GM08714 (cell line): ENCODE data around the gene GREM2.

Experiments
- H3K4me3 ChIP-seq: fragments of 200-500 bp; sonication (Bioruptor generic); 2 replicates; pipeline ENCODE4 v1.5.1; 2014; ENCODE audit warnings: mild to moderate bottlenecking, low read length, inconsistent platforms
- ZNF274 ChIP-seq: IDR thresholded peaks from 2 replicates; pipeline ENCODE4 v1.6.1; 2012; ENCODE audit warnings: mild to moderate bottlenecking, low read depth, low read length

GREM2 gene

DNA sequence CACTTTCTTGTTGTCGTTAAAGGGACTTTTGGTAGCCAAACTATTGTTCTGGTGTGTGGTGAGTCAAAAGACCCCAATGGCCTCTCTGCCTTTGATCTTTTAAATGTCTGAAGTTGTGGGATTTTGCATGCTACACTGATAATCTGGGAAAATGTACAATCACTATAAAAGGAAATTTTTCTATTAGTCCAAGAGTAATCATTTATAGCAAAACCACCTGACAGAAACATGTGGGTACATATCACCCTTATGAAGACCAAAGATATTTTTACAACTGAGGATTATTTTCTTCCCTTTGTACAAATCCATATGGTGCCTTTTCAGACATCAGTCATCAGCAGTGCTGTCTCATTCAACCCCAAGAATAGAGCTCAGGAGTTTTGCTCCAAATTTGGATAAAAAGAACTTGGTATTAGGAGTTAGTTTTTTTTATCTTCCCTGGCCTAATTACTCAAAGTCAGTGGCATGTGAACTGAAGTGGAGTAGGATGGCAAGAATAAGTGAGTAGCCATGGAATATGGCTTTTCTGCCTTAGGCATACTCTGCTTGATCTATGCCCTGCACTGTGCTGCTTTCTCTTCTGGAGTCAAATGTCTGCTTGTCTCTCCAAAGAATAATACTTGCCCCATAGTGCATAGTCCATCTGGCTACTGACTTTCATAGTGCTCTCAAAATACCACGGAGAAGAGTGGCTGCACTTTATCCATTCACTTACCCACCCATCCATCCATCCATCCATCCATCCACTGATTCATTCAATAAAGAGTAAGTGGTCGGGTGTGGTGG lies 13.5 kb downstream of the GREM2 start:
- H3K4me3 ChIP-seq: no peak overlapping the region
- no peak for TF ChIP-seq ZNF274

DNA sequence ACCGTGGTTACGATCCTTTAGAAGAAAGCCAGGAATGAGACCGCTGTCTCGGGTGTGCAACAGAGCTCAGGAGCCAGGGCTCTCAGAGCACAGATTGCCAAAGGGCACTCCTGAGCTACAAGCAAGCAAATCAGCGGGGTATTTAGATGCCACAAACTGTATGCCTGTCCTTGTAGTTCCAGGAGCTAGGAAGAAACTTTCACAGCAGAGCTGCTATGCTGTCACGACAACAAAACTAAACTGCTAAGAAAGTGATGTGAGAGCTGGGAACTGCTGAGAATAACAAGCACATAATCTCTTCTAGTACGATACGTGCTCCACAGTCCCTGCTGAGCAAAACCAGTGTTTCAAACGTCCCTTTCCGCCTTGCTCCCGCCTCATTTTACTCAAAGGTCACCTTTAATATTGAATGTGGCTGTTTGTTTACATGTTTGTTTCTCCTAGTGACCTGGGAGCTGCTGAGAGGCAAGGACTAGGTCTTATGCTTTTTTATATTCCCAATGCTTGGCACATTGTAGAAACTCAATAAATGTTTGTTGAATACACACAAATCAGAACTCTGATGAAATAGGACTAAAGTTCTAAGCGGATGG lies 14.7 kb downstream of the GREM2 start:
- no peak overlapping the region for H3K4me3 ChIP-seq
- no peak for TF ChIP-seq ZNF274

DNA sequence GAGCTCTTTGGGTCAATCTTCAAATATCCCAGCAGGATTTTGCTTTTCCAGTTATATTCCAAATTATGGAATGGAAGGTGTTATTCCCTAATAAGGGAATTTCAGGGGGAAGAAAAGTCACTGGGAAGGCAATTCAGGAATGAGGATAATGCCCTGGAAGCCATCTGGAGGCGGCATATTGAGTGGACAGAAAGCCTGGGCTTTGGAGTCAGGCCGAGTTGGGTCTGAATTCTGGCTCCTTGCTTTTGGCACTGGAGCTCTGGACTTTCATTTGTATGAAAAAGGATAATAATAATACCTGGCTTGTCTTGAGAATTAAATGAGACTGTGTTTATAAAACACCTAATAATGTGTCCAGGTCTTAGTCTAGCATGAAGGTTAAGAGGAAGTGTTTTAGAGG lies 16.5 kb downstream of the GREM2 start:
- H3K4me3 ChIP-seq: no peak overlapping the region
- TF ChIP-seq ZNF274: no peak

DNA sequence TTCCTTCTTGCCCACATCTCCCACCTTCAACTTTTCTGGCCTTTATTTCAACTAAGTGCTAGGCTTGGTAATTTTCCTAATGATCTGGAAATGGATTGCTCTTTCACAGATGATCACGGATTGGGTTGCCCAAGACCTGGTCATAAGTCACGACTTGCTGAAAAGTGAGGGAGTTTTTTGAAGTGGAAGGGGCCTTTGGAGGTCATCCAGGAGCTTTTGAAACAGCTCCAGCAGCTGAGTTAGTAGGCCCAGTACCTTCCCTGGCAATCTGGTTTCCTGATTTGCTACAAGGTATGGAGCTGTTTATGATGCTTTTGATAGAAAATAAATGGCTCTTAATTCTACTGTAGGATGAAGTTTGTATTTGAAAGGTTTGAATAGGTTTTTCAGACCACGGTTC lies 20.4 kb downstream of the GREM2 start:
- H3K4me3 ChIP-seq: no peak overlapping the region
- no peak for TF ChIP-seq ZNF274

DNA sequence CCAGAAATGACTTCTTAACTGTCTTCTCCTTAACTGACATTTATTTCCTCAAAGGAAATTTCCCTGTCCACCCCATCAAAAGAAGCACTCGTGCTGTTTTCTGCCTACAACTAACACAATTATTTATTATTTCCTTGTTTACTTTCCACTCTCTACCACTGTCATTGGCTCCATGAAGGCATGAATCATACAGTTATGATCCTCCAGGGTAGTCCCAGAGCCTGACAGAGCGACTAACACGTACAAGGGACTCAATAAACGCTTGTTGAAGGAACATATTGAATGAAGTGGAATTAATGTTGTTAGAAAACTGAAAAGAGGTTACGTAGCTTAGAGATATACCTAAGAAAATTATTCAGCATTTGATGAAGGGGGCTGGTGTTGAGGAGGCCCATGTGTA lies 20.9 kb downstream of the GREM2 start:
- no peak for TF ChIP-seq ZNF274
- no peak overlapping the region for H3K4me3 ChIP-seq

DNA sequence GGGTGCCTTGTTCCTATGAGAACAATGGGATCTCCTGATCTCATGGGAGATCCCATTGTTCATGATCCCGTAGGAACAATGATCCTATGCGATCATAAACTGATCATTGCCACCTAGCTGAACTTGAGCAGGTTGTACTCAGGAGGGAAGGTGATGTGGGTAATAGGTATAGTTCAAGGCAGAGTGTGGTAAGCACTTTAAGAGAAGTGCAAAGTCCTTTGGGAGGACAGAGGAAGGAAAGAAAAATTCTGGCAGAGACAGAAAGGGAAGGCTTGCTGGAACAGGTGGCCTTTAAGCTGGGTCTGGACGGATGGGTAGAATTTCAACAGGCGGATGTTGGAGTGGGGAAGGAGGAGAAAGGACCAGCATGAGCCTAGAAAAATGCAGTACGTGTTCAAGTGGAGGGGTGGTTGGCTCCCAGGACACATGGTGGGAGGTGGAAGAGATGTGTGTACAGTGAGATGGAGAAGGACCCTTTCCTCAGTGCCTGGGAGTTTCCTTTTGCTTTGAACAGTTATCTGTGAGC lies 22.3 kb downstream of the GREM2 start:
- no peak for TF ChIP-seq ZNF274
- no peak overlapping the region for H3K4me3 ChIP-seq

DNA sequence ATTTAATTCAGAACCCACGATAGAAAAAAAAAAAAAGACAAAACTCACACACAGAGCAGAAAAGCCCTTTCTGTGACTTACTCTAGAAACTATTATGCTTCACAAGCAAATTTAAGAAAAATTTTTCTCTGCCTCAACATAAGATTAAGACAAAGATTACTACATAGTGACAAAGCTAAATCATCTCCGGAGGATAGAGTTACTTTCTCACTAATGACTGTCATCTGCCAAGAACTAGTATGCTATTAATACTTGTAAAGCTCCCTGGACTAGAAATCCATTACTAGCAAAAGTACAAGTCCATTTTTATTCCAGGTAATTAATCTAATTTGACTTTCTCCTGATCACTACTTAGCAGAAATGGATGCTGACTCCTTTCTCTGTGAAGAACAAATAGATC lies 25.9 kb downstream of the GREM2 start:
- TF ChIP-seq ZNF274: no peak
- no peak overlapping the region for H3K4me3 ChIP-seq

DNA sequence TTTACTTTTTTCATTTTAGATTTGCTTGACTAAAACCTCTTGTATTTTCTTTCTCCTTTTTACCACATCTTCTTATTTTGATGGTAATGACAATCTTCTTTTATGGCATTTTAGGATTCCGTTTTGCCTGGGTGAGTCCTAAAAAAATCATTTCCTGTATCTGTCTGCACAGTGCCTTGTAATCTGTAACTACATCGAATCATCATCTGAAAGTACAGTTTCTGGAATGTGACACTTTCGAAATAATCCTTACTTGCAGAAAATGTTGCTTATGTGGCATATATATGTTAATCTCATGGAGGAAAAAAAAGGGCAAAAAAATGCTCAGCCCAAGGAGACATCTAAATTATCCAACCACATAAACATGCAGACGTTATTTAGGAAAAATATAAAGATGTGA lies 29.0 kb downstream of the GREM2 start:
- TF ChIP-seq ZNF274: no peak
- no peak overlapping the region for H3K4me3 ChIP-seq

DNA sequence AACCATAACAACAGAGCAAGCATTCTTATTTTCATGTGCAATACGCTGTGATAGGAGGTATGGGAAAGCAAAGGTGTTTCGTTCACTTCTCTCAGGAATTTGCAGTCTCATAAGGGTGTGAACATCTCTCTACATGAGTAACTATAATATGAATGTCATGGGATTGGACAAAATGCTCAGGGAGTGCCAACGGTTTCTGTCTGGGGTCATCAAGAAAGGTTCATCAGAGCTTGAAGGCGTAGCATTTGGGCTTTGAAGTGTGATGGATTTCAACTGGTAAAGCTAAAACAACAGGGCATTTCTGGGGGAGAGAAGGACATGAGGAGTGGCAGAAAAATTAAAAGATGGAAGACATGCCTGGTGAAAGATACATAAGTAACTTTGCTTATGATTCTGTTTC lies 32.4 kb downstream of the GREM2 start:
- no peak for TF ChIP-seq ZNF274
- H3K4me3 ChIP-seq: no peak overlapping the region

DNA sequence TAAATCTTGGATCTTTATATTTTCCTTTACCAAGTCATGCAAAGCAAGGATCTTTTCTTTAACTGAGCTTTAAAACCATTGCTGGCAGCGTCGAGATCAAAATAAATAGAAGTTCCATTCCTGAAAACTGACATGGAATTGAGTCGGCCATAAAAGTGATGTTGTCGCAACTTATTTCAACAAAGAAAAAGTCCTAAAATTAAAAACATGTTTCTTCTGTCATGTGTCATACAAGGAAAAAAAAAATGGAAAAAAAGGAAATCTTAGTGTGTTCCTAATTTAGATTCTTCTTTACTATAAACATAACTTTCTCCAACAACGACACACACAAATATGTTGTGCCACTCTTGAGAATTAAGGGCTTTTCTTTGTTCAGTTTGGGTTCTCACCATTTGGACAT lies 34.9 kb downstream of the GREM2 start:
- H3K4me3 ChIP-seq: no peak overlapping the region
- no peak for TF ChIP-seq ZNF274

DNA sequence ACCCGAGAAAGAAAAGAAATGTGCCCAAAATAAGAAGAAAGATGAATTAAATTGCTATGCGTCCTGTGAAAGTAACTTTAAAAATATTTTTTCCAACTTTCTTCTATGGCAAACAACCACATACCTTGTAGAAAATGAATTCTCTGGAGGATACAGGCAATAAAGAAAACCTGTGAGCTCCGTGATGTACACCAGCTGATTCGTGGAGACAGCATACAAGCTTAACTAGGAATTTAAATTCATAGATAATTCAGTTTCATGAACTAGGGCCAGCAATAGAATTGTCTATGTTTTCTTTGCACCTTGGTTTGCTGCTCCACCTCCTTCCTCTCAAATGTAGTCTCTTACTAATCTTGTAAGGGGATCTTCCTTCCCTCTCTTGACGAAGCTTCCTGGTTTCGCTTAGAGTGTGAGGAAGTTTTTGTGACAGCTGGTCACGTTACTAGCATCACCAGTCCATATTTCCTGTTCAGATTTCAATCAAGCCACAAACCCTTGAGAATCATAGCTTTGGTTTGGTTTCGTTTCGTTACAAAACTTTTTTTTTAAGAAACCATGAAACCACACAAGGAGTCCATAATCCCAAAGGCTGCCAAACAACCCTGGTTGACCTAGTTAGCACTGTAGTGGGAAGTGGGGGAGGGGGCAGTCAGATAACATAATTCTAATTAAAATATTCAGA lies 35.8 kb downstream of the GREM2 start:
- no peak for TF ChIP-seq ZNF274
- H3K4me3 ChIP-seq: no peak overlapping the region

DNA sequence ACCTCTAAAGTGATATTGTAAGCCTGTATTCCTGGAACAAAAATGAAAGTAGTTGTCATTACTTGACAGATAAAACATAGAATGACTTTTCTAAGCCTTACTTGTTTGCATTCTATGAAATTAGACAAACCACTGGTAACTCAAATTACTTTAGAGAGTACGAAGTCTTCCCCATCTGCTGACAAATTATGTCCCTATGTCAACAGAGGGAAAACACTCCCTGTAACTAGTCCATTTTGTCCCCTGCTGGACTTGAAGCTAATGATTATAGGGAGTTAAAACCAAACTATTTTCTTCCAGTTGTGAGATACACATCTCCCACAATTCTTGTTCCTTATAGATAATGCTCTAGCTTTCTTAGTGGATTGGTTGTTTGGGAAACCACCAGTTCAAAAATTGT lies 39.6 kb downstream of the GREM2 start:
- no peak overlapping the region for H3K4me3 ChIP-seq
- TF ChIP-seq ZNF274: no peak

DNA sequence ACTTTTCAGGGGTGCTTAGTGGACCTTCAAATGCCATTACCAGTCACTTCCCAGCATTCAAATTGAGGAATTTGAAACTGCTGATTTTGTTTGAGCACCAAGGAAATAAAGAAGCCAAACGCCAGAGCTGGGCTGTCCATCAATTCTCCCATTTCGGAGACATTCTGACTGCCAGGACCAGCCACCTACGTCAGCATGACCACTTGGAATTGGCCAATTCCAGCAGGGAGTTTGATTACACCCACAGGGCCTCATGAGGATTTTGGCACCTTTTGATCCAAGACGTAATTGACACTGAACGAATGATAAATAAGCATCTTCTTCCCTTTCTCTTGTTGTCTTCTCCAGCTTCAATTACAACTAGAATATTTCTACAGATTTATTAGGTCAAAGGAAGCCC lies 40.2 kb downstream of the GREM2 start:
- no peak for TF ChIP-seq ZNF274
- H3K4me3 ChIP-seq: no peak overlapping the region

DNA sequence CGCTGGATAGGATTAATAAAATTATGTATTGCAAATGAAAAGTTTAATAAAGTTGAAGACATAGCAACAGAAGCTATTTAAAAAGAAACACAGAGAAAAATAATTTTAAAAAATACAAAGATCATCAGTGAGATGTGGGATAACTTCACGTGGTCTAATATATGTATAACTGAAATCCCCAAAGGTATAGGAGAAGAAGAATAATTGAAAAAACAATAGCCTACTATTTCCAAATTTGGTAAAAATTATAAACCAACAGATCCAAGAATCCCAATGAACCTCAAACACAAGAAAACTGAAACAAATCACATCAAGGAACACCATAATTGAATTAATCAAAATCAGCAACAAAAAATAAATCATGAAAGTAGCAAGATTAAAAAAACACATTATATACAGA lies 44.9 kb downstream of the GREM2 start:
- TF ChIP-seq ZNF274: no peak
- no peak overlapping the region for H3K4me3 ChIP-seq

DNA sequence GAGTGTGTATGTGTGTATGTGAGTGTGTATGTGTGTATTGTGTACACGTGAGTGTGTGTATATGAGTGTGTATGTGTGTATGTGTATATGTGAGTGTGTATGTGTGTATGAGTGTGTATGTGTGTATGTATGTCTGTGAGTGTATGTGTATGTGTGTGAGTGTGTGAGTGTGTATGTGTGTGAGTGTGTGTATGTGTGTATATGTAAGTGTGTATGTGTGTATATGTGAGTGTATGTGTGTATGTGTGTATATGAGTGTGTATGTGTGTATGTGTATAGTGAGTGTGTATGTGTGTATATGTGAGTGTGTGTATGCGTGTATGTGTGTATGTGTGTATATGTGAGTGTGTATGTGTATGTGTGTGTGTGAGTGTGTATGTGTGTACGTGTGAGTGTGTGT lies 49.2 kb downstream of the GREM2 start:
- H3K4me3 ChIP-seq: no peak overlapping the region
- no peak for TF ChIP-seq ZNF274
